HFF-Myc (cell line): ENCODE measurements around the gene CACNA1I.
A peak's percentile ranks its signal among the peaks of the same experiment; 100 is the strongest.

ENCODE experiments used
- DNase-seq: peaks from one replicate; pipeline ENCODE4 v3.0.0-alpha.2; 2011; ENCODE audit warnings: low read depth; ENCODE audit errors: extremely low read depth
- H3K4me3 ChIP-seq: replicated peaks from 2 replicates; pipeline ENCODE4 v1.5.1; 2011; ENCODE audit warnings: low read depth, mild to moderate bottlenecking, control low read depth, low read length
- CTCF ChIP-seq: IDR thresholded peaks from 2 replicates; pipeline ENCODE4 v1.5.1; 2012; ENCODE audit warnings: mild to moderate bottlenecking, low read depth, low read length, control low read depth; ENCODE audit errors: missing control alignments

CACNA1I gene

GRCh38 chr22:39617342-39617741 is 46.8 kb downstream of the CACNA1I start:
- no peak for TF ChIP-seq CTCF
- no peak for DNase-seq
- H3K4me3 ChIP-seq: no peak overlapping the region

- no peak overlapping the region for H3K4me3 ChIP-seq
- DNase-seq: no peak
- no peak for TF ChIP-seq CTCF
These were observed 47.6 kb downstream of the CACNA1I start for GRCh38 chr22:39617970-39618757.

- DNase-seq: no peak
- TF ChIP-seq CTCF: no peak
- no peak overlapping the region for H3K4me3 ChIP-seq
These were observed 48.5 kb downstream of the CACNA1I start for GRCh38 chr22:39618996-39619530.

- no peak for TF ChIP-seq CTCF
- DNase-seq: no peak
- no peak overlapping the region for H3K4me3 ChIP-seq
These were observed 50.6 kb downstream of the CACNA1I start for GRCh38 chr22:39620924-39621690.

- no peak for TF ChIP-seq CTCF
- H3K4me3 ChIP-seq: no peak overlapping the region
- DNase-seq: no peak
These were observed 51.3 kb downstream of the CACNA1I start for GRCh38 chr22:39621826-39622225.

GRCh38 chr22:39622881-39623367 is 52.4 kb downstream of the CACNA1I start:
- peak; percentile 67 for TF ChIP-seq CTCF
- no peak for DNase-seq
- no peak overlapping the region for H3K4me3 ChIP-seq
